Fibroblast of skin of scalp (primary cell): ENCODE data around the gene LINC00632.

Source experiments
- DNase-seq: peaks from one replicate; pipeline ENCODE4 v3.0.0-alpha.2; 2013

Gene LINC00632

DNA sequence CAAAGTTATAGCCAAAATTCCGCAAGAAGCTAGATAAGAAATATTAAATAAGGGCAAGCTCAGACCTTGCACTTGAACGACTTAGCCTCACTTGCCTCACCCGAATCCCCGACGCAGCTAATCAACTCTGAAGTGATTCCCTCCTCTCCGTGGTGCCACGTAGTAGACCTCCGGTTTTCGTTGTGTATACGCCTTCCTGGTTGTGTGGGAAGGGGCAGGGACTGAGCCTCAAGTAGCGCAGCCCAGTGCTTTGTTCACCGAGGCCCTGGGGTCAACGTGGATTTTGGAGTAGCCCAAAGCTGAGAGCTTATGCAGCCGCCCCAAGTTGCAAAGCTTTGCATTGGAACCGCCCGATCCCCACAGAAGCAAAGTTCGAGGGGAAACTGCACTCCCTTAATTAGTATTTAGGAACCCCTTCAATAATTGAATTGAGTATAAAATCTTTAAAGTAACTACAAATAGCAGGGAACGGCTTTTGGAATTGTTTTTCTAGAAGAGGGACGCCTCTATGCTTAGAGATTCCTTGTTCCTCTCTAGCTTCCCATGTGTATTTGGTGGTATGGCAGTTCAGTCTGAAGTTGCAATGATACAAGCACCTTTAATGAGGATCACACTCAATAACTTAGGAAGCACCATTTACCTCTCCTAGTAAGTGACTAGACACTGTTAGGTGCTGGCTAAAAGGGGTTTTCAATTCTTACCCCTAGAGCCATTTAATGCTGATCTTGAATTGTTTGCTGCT, 55.7 kb downstream of the LINC00632 start:
- DNase-seq = peak; percentile 67

DNA sequence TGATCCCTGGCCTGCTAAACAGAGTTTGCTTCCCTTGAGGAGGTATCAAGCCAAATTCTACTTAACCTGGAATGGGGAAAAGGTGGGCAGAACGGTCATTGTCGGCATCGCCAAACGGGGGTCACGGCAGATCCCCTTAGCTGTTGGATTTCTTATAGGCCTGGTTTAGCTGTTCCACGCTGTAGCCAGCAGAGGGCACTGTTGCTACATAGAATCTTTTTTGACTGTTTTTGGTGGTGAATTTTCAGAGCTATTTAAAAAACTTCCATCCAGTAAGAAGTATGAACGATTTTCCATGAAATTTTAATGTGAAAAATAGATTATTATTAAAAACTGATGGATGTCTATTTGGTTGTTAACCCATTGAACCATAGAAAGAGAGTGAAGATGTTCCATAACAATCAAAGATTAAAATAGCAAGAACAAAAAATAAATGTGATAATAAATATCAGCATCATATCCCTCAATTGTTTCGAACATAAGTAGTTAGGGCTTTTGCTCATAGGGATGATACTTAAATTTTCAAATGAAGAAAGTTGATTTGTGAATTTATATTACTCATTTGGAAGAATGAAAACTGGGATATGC, 56.6 kb downstream of the LINC00632 start:
- peak; percentile 71 for DNase-seq

DNA sequence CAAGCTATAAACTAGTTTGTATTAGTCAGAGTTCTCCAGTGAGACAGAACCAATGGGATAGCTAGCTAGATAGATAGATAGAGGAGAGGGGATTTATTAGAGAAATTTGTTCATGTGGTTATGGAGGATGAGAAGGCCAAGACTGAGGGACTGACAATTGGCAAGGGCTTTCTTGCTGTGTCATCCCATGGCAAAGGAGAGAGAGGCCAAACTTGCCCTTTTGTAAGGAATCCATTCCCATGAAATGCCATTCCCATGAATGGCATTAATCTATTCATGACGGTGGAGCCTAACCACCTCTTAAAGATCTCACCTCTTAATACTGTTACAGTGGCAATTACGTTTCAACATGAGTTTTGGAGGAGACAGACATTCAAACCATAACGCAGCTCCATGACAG, 58.1 kb downstream of the LINC00632 start:
- peak; percentile 25 for DNase-seq

DNA sequence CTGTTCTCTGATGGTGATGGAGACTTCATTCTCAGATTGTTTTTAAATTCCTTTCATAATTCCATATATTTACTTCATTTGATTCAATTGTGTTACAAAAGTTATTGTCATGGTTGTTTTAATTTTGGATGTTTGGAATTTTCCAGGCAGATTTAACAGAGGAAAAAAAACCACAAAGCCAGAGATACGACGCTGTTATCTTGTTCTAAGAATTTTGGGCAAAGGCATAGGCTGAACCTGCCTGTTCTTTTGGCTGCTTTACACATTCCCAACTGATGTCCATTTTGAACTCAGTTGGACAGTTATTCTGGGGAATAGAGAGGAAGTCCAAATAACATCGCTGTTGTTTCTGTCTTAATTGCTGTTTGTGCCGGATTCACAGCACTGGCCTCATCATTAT, 65.7 kb downstream of the LINC00632 start:
- no peak for DNase-seq

DNA sequence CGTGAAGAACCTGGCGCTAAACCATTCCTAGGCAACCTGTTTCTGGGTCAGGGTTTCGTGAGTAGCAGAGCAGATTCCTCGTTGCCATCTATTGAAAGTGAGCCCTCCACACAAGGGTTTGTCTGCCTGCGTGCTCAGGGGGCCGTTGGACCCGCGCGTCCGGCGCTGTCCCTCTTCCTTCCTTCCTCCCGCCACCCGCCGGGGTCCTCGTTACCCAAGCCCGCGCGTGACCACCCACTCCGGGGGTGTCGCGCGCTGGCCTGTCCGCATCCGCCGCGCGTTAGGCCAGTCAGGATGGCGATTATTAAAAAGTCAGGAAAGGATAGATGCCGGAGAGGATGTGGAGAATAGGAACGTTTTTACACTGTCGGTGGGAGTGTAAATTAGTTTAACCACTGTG, 66.8 kb downstream of the LINC00632 start:
- DNase-seq = no peak

DNA sequence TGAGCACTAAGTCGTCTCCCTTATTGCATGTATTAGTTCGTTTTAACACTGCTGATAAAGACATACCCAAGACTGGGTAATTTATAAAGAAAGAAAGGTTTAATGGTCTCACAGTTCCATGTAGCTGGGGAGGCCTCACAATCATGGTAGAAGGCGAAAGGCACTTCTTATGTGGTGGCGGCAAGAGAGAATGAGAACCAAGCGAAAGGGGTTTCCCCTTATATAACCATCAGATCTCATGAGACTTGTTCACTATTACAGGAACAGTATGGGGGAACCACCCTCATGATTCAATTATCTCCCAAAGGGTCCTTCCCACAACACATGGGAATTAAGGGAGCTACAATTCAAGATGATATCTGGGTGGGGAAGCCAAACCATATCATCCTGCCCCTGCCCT, 85.1 kb downstream of the LINC00632 start:
- DNase-seq = no peak

DNA sequence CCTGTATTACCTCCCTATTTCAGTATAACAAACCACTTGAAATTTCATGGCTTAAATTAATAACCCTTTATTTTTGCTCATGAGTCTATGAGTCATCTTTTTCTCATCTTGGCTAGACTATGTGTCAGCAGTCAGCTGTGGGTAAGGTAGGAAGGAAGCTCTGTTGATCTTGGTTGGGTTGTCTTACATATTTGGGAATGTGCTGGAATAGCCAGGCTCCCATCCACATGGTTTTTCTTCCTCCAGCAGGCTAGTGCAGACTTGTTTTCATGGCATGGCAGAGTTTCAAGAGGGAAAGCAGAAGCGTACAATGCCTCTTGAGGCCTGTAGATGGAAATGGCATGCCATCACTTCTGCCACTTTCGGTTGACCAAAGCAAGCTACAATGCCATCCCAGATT, 89.7 kb downstream of the LINC00632 start:
- DNase-seq = no peak

DNA sequence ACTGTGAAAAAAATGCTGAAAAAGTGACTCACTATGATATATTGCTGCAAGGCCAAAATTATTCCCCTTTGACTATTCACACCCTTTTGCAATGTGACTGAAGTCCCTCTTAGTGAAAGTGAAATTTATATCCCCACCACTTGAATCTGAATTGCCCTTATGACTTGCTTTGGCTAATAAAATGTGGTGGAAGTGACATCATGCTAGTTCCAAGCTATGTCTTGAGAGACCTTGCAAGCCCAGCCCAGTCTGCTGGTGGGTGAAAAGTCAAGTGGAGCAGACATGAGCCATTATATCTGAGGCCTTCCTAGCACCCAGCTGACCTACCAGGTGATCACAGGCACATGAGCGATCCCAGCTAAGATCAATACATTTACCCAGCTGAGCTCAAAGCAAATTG, 94.7 kb downstream of the LINC00632 start:
- no peak for DNase-seq

DNA sequence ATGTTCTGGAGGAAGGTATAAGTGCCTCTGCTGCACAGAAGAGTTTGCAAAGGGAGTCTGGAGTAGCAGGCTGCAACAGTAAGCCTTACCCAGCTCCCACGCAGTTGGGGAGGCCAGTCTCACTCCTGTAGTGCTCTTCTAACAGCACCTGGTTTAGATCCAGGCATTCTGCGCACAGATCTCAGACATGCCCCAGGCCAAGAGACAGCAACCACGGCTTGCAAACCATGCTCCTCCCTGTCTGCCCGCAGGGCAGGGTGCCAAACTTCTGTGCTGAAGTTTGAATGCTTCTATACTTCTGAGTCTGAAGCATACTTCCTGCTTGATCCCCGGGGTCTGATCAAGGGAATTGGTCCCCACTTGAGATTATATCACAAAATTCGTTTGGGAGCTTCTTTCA, 106.3 kb downstream of the LINC00632 start:
- DNase-seq = peak; percentile 29

DNA sequence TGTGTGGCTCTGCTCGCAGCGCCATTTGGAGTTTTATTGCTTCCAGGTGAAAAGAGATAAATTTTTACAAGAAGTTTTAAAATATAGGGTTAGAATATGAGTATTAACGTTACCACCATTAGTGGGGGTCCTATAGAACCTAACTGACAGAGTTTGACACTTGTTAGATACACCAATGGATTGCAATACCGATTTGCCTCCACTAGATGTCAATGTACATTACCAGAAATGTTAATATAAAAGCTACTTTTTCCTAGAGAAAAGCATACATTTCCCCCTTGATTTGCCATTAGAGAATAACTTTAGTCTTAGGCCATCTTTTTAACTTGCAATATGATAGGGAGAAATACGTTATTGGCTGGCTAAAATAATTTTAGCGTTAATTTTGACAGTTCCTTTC, 108.4 kb downstream of the LINC00632 start:
- DNase-seq = peak; percentile 14

DNA sequence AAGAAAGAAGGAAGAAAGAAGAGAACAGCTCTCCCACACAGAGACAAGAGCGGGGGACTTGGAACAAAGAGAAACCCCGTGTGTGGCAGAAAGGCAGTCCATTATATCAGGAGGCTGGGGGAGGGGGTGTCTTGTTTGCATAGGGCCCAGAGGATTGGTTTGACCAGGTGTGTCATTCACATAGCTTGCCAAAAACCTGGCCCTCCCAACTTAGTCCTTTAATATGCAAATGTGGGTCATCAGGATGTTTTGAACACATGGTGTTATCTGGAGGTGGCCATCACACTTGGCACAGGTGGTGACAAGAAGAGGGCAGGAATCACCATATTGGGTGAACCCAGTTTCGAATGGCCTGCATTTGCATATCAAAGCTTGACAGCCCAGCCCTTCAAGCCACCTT, 111.7 kb downstream of the LINC00632 start:
- DNase-seq = no peak

DNA sequence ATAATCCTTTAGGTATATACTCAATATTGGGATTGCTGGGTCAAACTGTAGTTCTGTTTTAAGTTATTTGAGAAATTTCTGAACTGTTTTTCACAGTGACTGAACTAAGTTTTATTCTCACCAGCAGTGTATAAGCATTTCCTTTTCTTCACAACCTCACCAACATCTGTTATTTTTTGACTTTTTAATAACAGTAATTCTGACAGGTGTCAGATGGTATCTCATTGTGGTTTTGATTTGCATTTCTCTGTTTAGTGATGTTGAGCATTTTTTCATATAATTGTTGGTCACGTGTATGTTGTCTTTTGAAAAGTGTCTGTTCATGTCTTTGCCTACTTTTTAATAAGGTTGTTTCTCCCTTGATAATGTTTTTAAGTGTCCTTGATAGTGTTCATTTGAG, 112.6 kb downstream of the LINC00632 start:
- no peak for DNase-seq

DNA sequence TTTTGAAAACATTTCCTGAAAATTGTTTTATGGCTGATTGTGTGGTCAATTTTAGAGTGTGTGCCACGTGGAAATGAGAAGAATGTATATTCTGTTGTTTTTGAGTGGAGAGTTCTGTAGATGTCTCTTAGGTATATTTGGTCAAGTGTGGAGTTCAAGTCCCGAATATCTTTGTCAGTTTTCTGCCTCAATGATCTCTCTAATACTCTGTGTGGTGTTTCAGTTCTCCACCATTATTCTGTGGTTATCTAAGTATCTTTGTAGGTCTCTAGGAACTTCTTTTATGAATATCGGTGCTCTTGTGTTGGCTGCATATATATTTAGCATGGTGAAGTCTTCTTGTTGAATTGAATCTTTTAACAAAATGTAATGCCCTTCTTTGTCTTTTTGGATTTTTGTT, 113.3 kb downstream of the LINC00632 start:
- DNase-seq = no peak

DNA sequence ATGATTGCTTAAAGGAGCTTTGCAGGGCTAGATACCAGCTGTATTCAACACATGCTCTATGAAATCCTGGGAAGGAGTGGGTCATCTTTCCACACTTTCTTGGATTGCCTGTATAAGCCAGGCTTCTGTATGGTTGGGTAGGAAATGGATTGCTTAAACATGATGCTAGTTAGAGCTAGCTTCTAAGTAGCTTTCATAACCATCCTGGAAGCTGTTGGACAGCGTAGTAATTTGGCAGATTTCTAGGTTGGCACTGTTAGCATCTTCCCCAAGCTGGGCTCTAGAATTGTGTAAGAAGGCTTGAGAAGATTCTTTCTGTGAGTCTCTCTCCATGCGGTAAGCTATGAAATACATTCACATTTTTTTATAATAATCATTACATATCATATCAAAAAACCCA, 127.3 kb downstream of the LINC00632 start:
- DNase-seq = no peak
